Measurements from ENCODE around the gene MMP24. TPM values are rescaled to one million over a fixed set of nuclear protein-coding genes. Genes with fewer than 3 reads are reported as not detected.
A peak's percentile ranks its signal among the peaks of the same experiment; 100 is the strongest.
"Not testable (repeated sequence)": the region's sequence is repeated elsewhere in the genome, so short reads cannot be mapped to it uniquely, and the experiment has no call there.

MMP24 gene
- total RNA-seq, 6 experiments from 2014 or later = 0.27 to 1.5 (median 0.84) TPM

DNA sequence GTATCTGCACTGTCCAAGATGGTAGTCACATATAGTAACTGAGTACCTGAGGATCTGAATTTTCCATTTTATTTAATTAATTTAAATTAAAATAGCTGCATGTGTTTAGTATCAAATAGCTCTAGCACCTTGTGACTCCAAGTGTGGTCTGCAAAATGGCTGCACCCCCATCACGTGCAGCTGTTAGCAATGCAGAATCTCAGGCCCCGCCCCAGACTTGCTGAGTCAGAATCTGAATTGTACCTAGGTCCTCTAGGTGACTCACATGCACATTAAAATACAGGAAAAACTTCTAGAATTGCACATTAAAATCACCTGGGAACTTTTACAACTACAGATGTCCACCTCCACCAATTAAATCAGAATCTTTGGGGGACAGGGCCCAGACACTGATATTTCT, 84.9 kb downstream of the MMP24 start:
- H3K27ac ChIP-seq = no peak overlapping the region
- H3K27me3 ChIP-seq = no peaks in the 10 kb centered on the region
- TF ChIP-seq, protein P1, sequence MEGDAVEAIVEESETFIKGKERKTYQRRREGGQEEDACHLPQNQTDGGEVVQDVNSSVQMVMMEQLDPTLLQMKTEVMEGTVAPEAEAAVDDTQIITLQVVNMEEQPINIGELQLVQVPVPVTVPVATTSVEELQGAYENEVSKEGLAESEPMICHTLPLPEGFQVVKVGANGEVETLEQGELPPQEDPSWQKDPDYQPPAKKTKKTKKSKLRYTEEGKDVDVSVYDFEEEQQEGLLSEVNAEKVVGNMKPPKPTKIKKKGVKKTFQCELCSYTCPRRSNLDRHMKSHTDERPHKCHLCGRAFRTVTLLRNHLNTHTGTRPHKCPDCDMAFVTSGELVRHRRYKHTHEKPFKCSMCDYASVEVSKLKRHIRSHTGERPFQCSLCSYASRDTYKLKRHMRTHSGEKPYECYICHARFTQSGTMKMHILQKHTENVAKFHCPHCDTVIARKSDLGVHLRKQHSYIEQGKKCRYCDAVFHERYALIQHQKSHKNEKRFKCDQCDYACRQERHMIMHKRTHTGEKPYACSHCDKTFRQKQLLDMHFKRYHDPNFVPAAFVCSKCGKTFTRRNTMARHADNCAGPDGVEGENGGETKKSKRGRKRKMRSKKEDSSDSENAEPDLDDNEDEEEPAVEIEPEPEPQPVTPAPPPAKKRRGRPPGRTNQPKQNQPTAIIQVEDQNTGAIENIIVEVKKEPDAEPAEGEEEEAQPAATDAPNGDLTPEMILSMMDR (IDR thresholded peaks at IDR 0.05) = no peak
- no peak for TF ChIP-seq POLR2A (IDR thresholded peaks at IDR 0.05)
- H3K4me1 ChIP-seq = peaks cover 0 to 26% (median 8%) of the 10 kb centered on the region in 4 donors
- no peak overlapping the region for H3K4me3 ChIP-seq
- DNase-seq (no peak), ATAC-seq (no peak)
- WGBS (ENCODE audit: insufficient coverage, low coverage, low lambda C conversion rate, missing lambda C conversion rate) = 94% methylated on average over 2 of the region's 2 CpGs
- no peaks in the 10 kb centered on the region for H3K9me3 ChIP-seq
- intact Hi-C loops (cut with DNase I) = no loop called here
- no peaks in the 10 kb centered on the region for H3K36me3 ChIP-seq

DNA sequence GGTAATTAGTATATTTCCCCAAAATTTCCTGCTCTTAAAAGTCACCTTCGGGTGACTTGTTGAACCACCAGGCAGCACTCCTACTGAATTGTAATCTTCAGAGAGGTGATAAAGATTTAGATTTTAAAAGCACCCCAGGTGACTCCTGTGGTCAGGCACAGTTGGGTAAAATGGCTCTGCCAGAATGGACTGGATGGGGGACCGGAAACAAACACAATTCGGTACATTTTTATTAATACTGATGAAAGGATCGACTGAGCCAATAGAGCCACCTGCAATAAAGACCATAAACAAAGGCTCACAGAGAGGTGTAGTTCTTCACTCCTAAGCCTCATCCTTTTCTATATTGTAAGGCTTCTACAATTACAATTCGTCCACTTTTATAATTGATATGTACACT, 85.3 kb downstream of the MMP24 start:
- Histone ChIP-seq H3K27me3 (no peaks in the 10 kb centered on the region), H3K4me3 (no peak overlapping the region), H3K36me3 (no peaks in the 10 kb centered on the region), H3K27ac (no peak overlapping the region), H3K4me1 (peaks cover 0 to 24% (median 8%) of the 10 kb centered on the region in 4 donors), H3K9me3 (no peaks in the 10 kb centered on the region)
- intact Hi-C loops (cut with DNase I) = no loop called here
- ATAC-seq (no peak), DNase-seq (no peak)
- 86% methylated on average over 4 of the region's 5 CpGs for WGBS (ENCODE audit: insufficient coverage, low coverage, low lambda C conversion rate, missing lambda C conversion rate)
- TF ChIP-seq, protein P1 (IDR thresholded peaks at IDR 0.05) = no peak
- no peak for TF ChIP-seq POLR2A (IDR thresholded peaks at IDR 0.05)

DNA sequence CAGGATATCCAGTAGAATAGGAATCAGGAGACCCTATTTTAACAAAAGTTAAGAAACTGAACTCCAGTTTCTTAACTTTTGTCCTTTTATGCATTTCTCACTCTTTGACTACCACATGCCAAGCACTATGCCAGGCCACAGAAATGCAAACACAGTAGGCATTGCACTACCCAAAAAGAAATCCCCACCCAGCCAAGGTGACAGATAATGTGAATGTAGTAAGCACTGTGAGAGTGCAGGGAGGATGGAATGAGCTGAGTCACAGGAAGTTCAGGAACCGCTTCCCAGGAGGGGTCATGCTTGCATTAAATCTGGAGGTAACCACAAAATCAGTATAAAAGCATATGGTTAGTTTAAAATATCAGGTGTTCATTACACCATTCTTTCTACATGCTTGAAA, 85.8 kb downstream of the MMP24 start:
- no peak overlapping the region for H3K27ac ChIP-seq

DNA sequence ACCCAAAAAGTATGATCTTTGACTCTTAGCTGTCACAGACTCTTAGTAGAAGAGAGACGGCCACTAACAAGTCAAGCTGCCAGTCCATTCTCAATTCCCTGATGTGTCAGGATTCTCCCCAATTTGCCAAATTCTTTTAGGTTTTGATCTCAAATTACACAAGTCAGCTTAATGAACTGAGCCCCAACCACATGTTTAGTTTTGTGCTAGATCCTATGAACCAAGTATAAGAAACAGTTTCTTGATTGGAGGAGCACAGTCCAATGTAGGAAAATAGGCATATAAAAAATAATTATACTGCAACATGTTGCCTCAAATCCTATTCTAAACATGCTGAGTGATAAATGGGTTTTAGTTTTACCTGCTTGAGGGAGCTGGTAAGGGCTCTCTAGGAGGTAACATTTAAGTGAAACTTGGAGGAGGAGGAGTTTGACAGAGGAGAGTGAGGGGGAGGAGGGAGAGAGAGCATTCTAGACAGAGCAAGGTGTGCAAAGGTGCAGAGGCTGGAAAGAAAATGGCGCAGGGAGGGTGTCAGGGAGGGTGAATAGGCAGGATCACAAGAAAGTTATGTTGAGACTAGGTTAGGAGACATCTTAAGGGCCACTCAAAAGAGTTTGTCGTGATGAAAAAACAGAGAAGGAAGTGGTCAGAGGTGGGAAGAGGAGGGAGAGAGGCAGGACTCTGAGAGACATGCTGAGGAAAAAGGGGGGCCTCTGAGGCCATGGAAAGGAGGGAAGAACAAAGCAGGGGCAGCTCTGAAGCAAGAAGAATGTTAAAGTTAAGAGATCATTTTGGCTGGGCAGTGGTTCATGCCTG, 88.5 kb downstream of the MMP24 start:
- Histone ChIP-seq H3K4me3 (no peak overlapping the region), H3K27ac (no peak overlapping the region), H3K9me3 (no peaks in the 10 kb centered on the region), H3K4me1 (peaks cover 0 to 18% (median 0%) of the 10 kb centered on the region in 4 donors), H3K36me3 (no peaks in the 10 kb centered on the region), H3K27me3 (no peaks in the 10 kb centered on the region)
- DNase-seq = no peak
- TF ChIP-seq, protein P1 (IDR thresholded peaks at IDR 0.05) = no peak
- no peak for TF ChIP-seq POLR2A (IDR thresholded peaks at IDR 0.05)
- no peak for ATAC-seq
- intact Hi-C loops (cut with DNase I) = no loop called here
- 86% methylated on average over 3 of the region's 3 CpGs for WGBS (ENCODE audit: insufficient coverage, low coverage, low lambda C conversion rate, missing lambda C conversion rate)

More for the DNA sequence above, 85.8 kb downstream of the MMP24 start:
- Histone ChIP-seq H3K27me3 (no peaks in the 10 kb centered on the region), H3K4me3 (no peak overlapping the region), H3K4me1 (peaks cover 0 to 19% (median 6%) of the 10 kb centered on the region in 4 donors), H3K9me3 (no peaks in the 10 kb centered on the region), H3K36me3 (no peaks in the 10 kb centered on the region)
- intact Hi-C loops (cut with DNase I) = no loop called here
- no peak for DNase-seq
- WGBS (ENCODE audit: insufficient coverage, low coverage, low lambda C conversion rate, missing lambda C conversion rate) = 63% methylated on average over 1 of the region's 1 CpG
- peak; percentile 29 for TF ChIP-seq POLR2A (IDR thresholded peaks at IDR 0.05)
- TF ChIP-seq, protein P1 (IDR thresholded peaks at IDR 0.05) = no peak
- ATAC-seq = peak in 2 of 4 donors; percentile 19 to 68

DNA sequence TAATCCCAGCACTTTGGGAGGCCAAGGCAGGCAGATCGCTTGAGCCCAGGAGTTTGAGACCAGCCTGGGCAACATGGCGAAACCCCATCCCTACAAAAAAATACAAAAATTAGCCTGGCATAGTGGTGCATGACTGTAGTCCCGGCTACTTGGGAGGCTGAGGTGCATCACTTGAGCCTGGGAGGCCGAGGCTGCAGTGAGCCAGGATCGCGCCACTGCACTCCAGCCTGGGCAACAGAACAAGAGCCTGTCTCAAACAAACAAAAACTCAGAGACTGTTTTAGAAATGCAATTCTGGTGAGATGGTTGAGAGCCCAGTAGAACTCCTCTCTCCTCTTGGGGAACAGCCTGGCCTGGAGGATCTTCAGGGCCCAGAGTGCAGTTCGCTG, 89.1 kb downstream of the MMP24 start:
- DNase-seq; H3K36me3 ChIP-seq; H3K9me3 ChIP-seq; H3K27ac ChIP-seq; intact Hi-C loops (cut with DNase I); ATAC-seq; H3K4me3 ChIP-seq; H3K27me3 ChIP-seq: not testable (repeated sequence)
- WGBS (ENCODE audit: insufficient coverage, low coverage, low lambda C conversion rate, missing lambda C conversion rate) = 85% methylated on average over 5 of the region's 7 CpGs
- peaks cover 0 to 18% (median 0%) of the 10 kb centered on the region in 4 donors for H3K4me1 ChIP-seq

Measured in right lobe of liver (tissue), 6 donors.